Measurements from ENCODE around the gene RTN3. TPM values are rescaled to one million over a fixed set of nuclear protein-coding genes. Genes with fewer than 3 reads are reported as not detected.

The RTN3 gene
- total and polyA plus RNA-seq, 2 donors (not counting 1 experiment from before 2014, with no cell fraction given), result 10.1 to 24.9 TPM

DNA sequence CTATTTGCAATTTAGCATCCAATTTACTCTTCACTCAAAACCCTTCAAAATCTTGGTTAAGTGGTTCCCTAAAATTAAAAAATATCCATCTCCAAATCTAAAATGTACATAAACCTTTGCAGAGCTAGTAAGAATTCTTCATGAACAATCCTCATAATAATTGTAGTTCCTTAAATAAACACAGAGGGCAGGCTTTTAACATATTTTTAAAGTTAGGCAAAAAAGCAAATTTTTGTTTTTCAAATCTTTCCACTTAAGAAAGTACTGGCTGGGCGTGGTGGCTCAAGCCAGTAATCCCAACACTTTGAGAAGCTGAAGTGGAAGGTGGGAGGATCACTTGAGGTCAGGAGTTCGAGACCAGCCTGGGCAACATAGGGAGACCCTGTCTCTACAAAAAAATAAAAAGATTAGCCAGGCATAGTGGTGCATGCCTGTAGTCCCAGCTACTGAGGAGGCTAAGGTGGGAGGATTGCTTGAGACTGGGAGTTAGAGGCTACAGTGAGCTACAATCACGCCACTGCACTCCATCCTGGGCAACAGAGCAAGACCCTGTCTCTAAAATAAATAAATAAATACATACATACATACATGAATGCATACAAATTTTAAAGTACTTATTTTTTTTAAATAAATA is 42.0 kb upstream of the RTN3 start:
- DNase-seq (peak; percentile 29), ATAC-seq (ENCODE audit: low read depth) (no peak)
- Mint-ChIP-seq H3K4me3 (no peak overlapping the region), H3K27ac (no peak overlapping the region), H3K9me3 (ENCODE audit: insufficient read depth) (no peaks in the 10 kb centered on the region), H3K27me3 (no peaks in the 10 kb centered on the region), H3K4me1 (no peaks in the 10 kb centered on the region)
- no peak overlapping the region for H3K9ac ChIP-seq (ENCODE audit: low read length)
- ChIA-PET POLR2A (no interaction called here), CTCF (interaction anchor here (0.6 to 6.6 kb wide), 17 partner anchors 9 to 513 kb away, joined by 3 to 202 read pairs (median 3); partner anchors contain the start of gene ATL3)
- H4K20me1 ChIP-seq (ENCODE audit: control insufficient read depth, insufficient read depth, low read length, poor library complexity, severe bottlenecking), result no peaks in the 10 kb centered on the region
- no peak for TF ChIP-seq EZH2 (IDR thresholded peaks at IDR 0.05; ENCODE audit: borderline replicate concordance, insufficient read depth, low read depth, low read length, poor library complexity, severe bottlenecking)
- TF ChIP-seq, protein P1, sequence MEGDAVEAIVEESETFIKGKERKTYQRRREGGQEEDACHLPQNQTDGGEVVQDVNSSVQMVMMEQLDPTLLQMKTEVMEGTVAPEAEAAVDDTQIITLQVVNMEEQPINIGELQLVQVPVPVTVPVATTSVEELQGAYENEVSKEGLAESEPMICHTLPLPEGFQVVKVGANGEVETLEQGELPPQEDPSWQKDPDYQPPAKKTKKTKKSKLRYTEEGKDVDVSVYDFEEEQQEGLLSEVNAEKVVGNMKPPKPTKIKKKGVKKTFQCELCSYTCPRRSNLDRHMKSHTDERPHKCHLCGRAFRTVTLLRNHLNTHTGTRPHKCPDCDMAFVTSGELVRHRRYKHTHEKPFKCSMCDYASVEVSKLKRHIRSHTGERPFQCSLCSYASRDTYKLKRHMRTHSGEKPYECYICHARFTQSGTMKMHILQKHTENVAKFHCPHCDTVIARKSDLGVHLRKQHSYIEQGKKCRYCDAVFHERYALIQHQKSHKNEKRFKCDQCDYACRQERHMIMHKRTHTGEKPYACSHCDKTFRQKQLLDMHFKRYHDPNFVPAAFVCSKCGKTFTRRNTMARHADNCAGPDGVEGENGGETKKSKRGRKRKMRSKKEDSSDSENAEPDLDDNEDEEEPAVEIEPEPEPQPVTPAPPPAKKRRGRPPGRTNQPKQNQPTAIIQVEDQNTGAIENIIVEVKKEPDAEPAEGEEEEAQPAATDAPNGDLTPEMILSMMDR (IDR thresholded peaks at IDR 0.05), result peak; percentile 72
- no peak overlapping the region for H3K4me3 ChIP-seq (ENCODE audit: control extremely low read depth in 1 of 5, extremely low read depth in 1 of 5, insufficient read depth in 1 of 5, low read depth in 2 of 5, low read length in 4 of 5)
- no peaks in the 10 kb centered on the region for H3K4me1 ChIP-seq (ENCODE audit: control insufficient read depth in 2 of 2, insufficient read depth in 2 of 2, low read length in 2 of 2)
- no peaks in the 10 kb centered on the region for H3K27me3 ChIP-seq (replicated peaks in 1 of 4; ENCODE audit: control extremely low read depth in 1 of 4, control insufficient read depth in 3 of 4, insufficient read depth in 4 of 4, low read length in 3 of 4)
- H2AFZ ChIP-seq (ENCODE audit: insufficient read depth, low read depth, low read length, poor library complexity, severe bottlenecking), result no peak overlapping the region
- WGBS (ENCODE audit: insufficient coverage), result 70% methylated on average over 1 of the region's 3 CpGs
- H3K36me3 ChIP-seq (replicated peaks in 1 of 2; ENCODE audit: control extremely low read depth in 1 of 2, control insufficient read depth in 1 of 2, extremely low read depth in 1 of 2, insufficient read depth in 2 of 2, low read length in 1 of 2), result peaks cover 15 to 41% of the 10 kb centered on the region in 2 experiments
- H3K27ac ChIP-seq (ENCODE audit: low read length in 2 of 2), result no peak overlapping the region
- intact Hi-C loops (cut with micrococcal nuclease), result loop anchor here (1.0 kb wide), 1 partner anchor 99 kb away; no protein-coding TSS in a partner anchor
- peaks cover 0 to 1% (median 0%) of the 10 kb centered on the region in 3 donors for H3K9me3 ChIP-seq (ENCODE audit: control extremely low read depth in 1 of 3, control insufficient read depth in 2 of 3, insufficient read depth in 1 of 3, low read length in 2 of 3)
- no peak overlapping the region for H3K4me2 ChIP-seq (replicated peaks; ENCODE audit: low read depth, low read length, poor library complexity, severe bottlenecking)
- H3K79me2 ChIP-seq (ENCODE audit: control insufficient read depth, insufficient read depth, low read length), result no peaks in the 10 kb centered on the region

GRCh38 chr11:63641727-63642126 is 39.6 kb upstream of the RTN3 start:
- Histone ChIP-seq H3K27ac (ENCODE audit: low read length in 2 of 2) (no peak overlapping the region), H3K9me3 (ENCODE audit: control extremely low read depth in 1 of 3, control insufficient read depth in 2 of 3, insufficient read depth in 1 of 3, low read length in 2 of 3) (peaks cover 0 to 1% (median 0%) of the 10 kb centered on the region in 3 donors), H2AFZ (ENCODE audit: insufficient read depth, low read depth, low read length, poor library complexity, severe bottlenecking) (no peak overlapping the region), H3K4me2 (replicated peaks; ENCODE audit: low read depth, low read length, poor library complexity, severe bottlenecking) (no peak overlapping the region), H3K36me3 (replicated peaks in 1 of 2; ENCODE audit: control extremely low read depth in 1 of 2, control insufficient read depth in 1 of 2, extremely low read depth in 1 of 2, insufficient read depth in 2 of 2, low read length in 1 of 2) (peaks cover 15 to 38% of the 10 kb centered on the region in 2 experiments), H3K79me2 (ENCODE audit: control insufficient read depth, insufficient read depth, low read length) (no peaks in the 10 kb centered on the region), H3K4me1 (ENCODE audit: control insufficient read depth in 2 of 2, insufficient read depth in 2 of 2, low read length in 2 of 2) (no peaks in the 10 kb centered on the region), H4K20me1 (ENCODE audit: control insufficient read depth, insufficient read depth, low read length, poor library complexity, severe bottlenecking) (no peaks in the 10 kb centered on the region), H3K4me3 (ENCODE audit: control extremely low read depth in 1 of 5, extremely low read depth in 1 of 5, insufficient read depth in 1 of 5, low read depth in 2 of 5, low read length in 4 of 5) (no peak overlapping the region), H3K27me3 (replicated peaks in 1 of 4; ENCODE audit: control extremely low read depth in 1 of 4, control insufficient read depth in 3 of 4, insufficient read depth in 4 of 4, low read length in 3 of 4) (no peaks in the 10 kb centered on the region), H3K9ac (ENCODE audit: low read length) (no peak overlapping the region)
- CTCF ChIA-PET, result interaction anchor here (1.2 to 6.6 kb wide), 3 partner anchors 96 to 163 kb away, joined by 4 to 202 read pairs (median 9); no protein-coding TSS in a partner anchor
- no peaks in the 10 kb centered on the region for H3K27me3 Mint-ChIP-seq
- intact Hi-C loops (cut with micrococcal nuclease), result no loop called here
- H3K4me1 Mint-ChIP-seq, result no peaks in the 10 kb centered on the region
- no peaks in the 10 kb centered on the region for H3K9me3 Mint-ChIP-seq (ENCODE audit: insufficient read depth)
- POLR2A ChIA-PET, result no interaction called here
- TF ChIP-seq EZH2 (IDR thresholded peaks at IDR 0.05; ENCODE audit: borderline replicate concordance, insufficient read depth, low read depth, low read length, poor library complexity, severe bottlenecking), result no peak
- TF ChIP-seq, protein P1 (IDR thresholded peaks at IDR 0.05), result no peak
- DNase-seq (no peak), ATAC-seq (ENCODE audit: low read depth) (no peak)
- no peak overlapping the region for H3K4me3 Mint-ChIP-seq
- H3K27ac Mint-ChIP-seq, result no peak overlapping the region

Data from B cell (primary cell).